ENCODE measurements around the gene LRRFIP1.

GRCh38 chr2:237782181-237782580 is 154.8 kb downstream of the LRRFIP1 start:
- TF ChIP-seq CTCF (IDR thresholded peaks at IDR 0.05; ENCODE audit: low read depth, low read length, poor library complexity, severe bottlenecking) (no peak), EZH2phosphoT487 (IDR thresholded peaks at IDR 0.05; ENCODE audit: borderline replicate concordance, low read length) (no peak)
